Measurements from ENCODE around the gene CCDC148.

DNA sequence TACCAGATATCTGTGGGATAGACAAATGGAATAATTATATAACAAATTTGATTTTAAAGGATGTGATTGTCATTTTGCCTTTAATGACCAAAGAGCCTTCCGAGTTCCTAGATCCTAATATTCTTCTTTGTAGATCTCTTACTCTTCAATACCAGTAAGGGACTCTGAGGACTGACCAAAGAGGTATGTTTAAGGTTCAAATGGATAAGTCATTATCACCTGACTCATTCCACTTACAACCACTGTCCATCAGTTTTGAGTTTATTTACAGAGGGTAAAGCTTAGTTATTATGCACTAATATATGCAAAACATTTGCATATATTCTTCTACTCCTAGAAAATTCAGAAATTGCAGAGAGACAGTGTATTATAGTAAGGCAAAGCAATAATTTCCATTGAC, 62.7 kb downstream of the CCDC148 start:
- TF ChIP-seq KLF10 (tag by site-specific recombination; IDR thresholded peaks at IDR 0.05) (no peak), ZNF138 (tag by site-specific recombination; IDR thresholded peaks at IDR 0.05; ENCODE audit: borderline replicate concordance) (no peak), PRDM1 (tag by site-specific recombination; IDR thresholded peaks at IDR 0.05) (no peak), TRIM28 (IDR thresholded peaks at IDR 0.05; ENCODE audit: borderline replicate concordance, low read length) (no peak), YY1 (tag by site-specific recombination; IDR thresholded peaks at IDR 0.05) (no peak), TCF7L2 (IDR thresholded peaks at IDR 0.05; ENCODE audit: borderline replicate concordance, low read depth, low read length) (no peak), ZNF747 (tag by site-specific recombination; IDR thresholded peaks at IDR 0.05) (no peak), ZNF366 (tag by site-specific recombination; conservative IDR thresholded peaks at IDR 0.05) (no peak), ZNF174 (tag by site-specific recombination; IDR thresholded peaks at IDR 0.05) (no peak), ZBTB8A (tag by site-specific recombination; IDR thresholded peaks at IDR 0.05) (no peak)
- TF ChIP-seq, protein P1, sequence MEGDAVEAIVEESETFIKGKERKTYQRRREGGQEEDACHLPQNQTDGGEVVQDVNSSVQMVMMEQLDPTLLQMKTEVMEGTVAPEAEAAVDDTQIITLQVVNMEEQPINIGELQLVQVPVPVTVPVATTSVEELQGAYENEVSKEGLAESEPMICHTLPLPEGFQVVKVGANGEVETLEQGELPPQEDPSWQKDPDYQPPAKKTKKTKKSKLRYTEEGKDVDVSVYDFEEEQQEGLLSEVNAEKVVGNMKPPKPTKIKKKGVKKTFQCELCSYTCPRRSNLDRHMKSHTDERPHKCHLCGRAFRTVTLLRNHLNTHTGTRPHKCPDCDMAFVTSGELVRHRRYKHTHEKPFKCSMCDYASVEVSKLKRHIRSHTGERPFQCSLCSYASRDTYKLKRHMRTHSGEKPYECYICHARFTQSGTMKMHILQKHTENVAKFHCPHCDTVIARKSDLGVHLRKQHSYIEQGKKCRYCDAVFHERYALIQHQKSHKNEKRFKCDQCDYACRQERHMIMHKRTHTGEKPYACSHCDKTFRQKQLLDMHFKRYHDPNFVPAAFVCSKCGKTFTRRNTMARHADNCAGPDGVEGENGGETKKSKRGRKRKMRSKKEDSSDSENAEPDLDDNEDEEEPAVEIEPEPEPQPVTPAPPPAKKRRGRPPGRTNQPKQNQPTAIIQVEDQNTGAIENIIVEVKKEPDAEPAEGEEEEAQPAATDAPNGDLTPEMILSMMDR (tag by site-specific recombination; IDR thresholded peaks at IDR 0.05): no peak
- TF ChIP-seq, protein P2, sequence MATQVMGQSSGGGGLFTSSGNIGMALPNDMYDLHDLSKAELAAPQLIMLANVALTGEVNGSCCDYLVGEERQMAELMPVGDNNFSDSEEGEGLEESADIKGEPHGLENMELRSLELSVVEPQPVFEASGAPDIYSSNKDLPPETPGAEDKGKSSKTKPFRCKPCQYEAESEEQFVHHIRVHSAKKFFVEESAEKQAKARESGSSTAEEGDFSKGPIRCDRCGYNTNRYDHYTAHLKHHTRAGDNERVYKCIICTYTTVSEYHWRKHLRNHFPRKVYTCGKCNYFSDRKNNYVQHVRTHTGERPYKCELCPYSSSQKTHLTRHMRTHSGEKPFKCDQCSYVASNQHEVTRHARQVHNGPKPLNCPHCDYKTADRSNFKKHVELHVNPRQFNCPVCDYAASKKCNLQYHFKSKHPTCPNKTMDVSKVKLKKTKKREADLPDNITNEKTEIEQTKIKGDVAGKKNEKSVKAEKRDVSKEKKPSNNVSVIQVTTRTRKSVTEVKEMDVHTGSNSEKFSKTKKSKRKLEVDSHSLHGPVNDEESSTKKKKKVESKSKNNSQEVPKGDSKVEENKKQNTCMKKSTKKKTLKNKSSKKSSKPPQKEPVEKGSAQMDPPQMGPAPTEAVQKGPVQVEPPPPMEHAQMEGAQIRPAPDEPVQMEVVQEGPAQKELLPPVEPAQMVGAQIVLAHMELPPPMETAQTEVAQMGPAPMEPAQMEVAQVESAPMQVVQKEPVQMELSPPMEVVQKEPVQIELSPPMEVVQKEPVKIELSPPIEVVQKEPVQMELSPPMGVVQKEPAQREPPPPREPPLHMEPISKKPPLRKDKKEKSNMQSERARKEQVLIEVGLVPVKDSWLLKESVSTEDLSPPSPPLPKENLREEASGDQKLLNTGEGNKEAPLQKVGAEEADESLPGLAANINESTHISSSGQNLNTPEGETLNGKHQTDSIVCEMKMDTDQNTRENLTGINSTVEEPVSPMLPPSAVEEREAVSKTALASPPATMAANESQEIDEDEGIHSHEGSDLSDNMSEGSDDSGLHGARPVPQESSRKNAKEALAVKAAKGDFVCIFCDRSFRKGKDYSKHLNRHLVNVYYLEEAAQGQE (tag by site-specific recombination; IDR thresholded peaks at IDR 0.05): no peak
- TF ChIP-seq, protein P3, sequence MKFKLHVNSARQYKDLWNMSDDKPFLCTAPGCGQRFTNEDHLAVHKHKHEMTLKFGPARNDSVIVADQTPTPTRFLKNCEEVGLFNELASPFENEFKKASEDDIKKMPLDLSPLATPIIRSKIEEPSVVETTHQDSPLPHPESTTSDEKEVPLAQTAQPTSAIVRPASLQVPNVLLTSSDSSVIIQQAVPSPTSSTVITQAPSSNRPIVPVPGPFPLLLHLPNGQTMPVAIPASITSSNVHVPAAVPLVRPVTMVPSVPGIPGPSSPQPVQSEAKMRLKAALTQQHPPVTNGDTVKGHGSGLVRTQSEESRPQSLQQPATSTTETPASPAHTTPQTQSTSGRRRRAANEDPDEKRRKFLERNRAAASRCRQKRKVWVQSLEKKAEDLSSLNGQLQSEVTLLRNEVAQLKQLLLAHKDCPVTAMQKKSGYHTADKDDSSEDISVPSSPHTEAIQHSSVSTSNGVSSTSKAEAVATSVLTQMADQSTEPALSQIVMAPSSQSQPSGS (tag by site-specific recombination; IDR thresholded peaks at IDR 0.05; ENCODE audit: low read depth): no peak
